Activated CD8-positive, alpha-beta memory T cell treated with anti-CD3 and anti-CD28 coated beads, Interleukin-2, amount 50 U/mL, for 4 hours (primary cell): ENCODE measurements around the gene C1S.
"Not testable (repeated sequence)": the region's sequence is repeated elsewhere in the genome, so short reads cannot be mapped to it uniquely, and the experiment has no call there.

Source experiments
- DNase-seq: peaks from one replicate; pipeline ENCODE4 v3.0.0-alpha.2; 2020

C1S gene

GRCh38 chr12:7107181-7107580 lies 46.7 kb downstream of the C1S start:
- not testable (repeated sequence) for DNase-seq

DNA sequence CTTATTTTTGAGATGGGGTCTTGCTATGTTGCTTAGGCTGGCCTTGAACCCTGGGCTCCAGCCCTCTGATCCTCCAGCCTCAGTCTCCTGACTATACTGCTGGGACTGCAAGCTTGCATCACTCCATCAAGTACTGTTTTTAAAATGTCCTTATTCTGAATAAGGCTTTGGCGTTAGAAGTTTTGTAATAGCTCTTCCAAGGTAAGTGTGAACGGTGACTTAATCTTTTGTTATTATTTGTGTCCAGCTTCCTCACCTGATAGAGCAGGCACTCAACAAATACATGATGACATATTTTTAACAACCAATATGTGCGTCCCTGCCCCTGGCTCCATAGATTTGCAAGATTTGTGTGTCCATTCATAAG lies 47.1 kb downstream of the C1S start:
- no peak for DNase-seq

- DNase-seq: peak; percentile 68
Observed at GRCh38 chr12:7108003-7108795, 47.7 kb downstream of the C1S start.

DNA sequence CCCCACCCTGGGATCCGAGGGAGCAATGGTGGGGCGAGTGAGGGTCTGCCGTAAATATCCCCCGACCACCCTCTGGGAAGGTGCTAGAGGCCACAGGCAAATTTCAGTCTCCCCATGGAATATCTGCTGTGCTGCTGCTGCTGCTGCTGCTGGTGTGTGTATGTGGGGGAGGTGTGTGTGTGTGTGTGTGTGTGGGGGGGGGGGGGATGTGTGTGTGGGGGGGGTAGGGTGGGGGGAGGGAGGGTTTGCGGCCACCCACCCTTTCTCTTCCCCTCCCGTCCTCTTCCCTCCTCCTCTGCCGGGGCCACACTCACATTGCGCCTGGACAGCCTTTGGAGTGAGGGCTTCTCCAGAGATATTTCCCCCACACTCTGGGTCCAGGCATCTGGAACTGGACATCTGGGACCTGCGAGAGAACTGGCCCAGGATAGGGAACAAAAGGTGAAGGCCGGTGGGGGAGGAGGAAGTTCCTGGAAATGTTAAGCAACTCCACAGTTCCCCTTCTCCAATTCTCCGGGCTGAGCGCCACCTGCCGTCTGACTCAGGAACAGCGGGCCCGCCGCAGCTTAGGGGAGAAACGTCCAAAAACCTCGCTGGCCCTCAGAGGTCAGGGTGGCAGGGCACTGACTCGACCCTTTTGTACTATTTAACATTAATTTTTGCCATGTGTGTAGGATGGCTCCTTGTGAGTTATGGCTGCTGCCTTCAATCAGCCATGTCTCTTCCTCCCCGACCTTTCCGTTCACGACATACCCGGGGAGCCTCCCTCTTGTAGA lies 48.5 kb downstream of the C1S start, which contains the start of gene C1RL:
Gene C1RL, minus strand, starts transcription at position 419 of the 776 bp plus-strand sequence. Its CDS starts 34 bp downstream, at position 385.
- peak; percentile 80 for DNase-seq

DNA sequence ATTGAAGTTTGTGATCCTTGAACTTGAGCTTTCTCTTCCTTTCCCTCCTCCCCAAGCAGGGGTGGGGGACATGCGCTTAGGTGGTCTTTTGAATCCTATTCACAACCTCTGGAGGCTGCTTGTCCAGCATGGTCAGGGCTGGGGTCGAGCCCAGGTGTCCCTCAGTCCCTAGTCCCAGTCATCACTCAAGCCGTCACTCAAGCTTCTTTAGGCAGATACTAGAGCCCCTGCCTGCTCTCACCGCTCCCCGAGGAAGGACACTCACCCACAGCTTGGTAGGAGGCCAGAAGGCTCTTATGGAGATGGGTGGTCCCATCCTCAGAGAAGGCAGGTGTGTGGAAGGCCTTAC lies 49.0 kb downstream of the C1S start:
- no peak for DNase-seq

GRCh38 chr12:7110661-7111060 lies 50.1 kb downstream of the C1S start:
- no peak for DNase-seq

DNA sequence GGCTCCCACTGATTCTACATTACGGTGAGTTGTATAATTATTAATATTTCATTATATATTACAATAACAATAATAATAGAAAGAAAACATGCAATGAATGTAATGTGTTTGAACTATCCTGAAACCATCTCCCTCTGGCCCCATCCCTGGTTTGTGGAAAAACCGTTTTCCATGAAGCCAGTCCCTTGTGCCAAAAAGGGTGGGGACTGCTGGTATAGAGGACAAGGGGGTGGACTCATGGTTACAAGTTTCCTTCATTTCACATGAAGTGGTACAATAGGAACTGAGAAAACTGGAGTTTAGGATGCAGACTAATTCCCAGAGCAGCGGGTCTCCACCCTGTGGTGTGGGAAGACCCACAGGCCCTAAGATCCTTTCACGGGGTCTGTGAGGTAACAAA lies 51.5 kb downstream of the C1S start:
- DNase-seq: no peak

DNA sequence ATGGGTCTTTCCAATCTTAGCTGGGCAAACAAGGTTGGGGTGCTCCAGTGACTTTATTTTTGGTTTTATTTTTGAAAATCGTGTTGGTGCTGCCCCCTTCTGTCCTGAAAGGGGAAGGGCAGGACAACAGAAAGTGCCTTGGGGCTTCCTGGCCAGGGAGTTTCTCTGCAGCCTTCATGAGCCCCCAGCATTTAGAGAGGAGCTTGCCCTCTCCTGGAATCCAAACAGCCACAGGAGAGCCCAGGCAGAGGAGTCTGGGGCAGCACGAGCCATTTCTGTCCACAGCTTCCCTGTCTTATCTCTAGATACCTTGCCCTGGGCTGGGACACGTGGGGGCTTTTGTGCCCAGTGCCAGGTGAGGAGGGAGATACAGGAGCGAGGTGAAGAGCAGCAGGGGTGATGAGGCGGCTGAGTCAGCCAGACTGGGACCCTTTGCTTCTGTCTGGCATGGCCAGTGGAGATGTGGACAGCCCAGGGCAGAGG lies 52.9 kb downstream of the C1S start:
- no peak for DNase-seq

DNA sequence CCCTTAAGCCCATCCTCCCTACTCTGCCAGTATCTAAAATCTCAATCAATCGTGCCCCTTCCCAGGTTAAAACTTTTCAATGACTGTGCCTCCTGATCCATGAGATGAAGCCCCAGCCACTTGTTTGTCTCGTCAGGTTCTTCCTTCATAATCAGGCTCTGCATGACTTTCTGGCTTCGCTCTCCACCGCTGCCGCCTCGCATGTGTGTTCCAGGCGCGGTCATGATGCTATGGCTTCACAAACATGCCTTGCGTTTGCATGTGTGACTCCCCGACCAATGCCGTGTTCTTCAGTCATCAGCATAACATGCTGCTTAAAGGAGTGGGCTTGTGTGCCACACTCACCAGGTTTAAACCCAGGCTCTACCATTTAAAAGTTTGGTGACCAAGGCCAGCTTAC lies 53.5 kb downstream of the C1S start:
- no peak for DNase-seq

DNA sequence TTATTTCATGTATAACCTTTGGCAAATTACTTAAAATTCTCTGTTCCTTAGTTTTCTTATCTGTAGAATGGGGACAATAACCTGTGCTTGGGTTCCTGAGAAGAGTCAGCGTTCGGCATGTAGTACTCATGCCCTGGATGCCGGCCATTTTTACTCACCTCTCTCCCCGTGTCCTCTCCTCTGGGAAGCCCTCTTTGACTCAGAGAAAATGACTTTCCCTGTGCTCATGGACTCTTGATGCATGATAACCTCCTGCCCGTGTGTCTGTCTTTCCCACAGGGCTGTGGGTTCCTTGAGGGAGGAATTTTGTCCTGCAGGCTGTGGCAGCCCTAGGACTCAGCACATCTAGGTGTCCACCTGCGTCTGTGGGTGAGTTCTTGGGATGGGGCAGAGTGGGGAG lies 54.3 kb downstream of the C1S start:
- DNase-seq: no peak

GRCh38 chr12:7116196-7116595 lies 55.7 kb downstream of the C1S start:
- no peak for DNase-seq

DNA sequence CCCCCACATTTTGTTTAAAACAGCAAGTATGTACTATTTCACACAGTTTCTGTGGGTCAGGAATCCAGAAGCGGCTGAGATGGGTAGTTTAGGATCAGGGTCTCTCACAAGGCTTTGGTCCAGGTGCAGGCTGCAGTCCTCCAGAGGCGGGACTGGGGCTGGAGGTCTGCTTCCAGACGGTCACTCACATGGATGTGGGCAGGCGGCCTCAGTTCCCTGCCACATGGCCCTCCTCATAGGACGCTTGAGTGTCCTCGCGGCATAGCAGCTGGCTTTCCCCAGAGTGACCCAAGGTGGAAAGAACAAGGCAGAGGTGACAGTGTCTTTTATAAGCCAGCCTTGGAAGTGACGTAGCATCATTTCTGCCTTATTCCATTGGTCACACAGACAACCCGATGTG lies 56.4 kb downstream of the C1S start:
- DNase-seq: no peak

GRCh38 chr12:7117670-7118069 lies 57.2 kb downstream of the C1S start:
- DNase-seq: no peak

DNA sequence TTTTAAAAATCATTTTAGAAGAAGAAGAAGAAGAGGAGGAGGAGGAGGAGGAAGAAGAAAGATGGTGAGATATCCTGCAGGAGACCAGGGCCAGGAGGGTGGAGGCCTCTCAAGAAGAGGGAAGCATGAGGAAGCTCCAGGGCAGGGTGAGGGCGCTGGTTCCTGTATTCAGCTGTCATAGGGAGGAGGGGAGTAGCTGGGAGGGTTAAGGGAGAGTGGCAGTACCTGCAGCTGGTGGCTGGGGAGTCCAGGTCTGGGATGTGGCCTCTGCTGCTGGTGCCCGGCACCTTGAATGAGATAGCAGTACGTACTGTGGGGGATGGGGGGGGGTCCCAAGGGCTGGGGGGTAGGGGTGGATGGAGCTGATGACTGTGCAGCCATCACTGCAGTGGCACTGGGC lies 58.4 kb downstream of the C1S start:
- no peak for DNase-seq

DNA sequence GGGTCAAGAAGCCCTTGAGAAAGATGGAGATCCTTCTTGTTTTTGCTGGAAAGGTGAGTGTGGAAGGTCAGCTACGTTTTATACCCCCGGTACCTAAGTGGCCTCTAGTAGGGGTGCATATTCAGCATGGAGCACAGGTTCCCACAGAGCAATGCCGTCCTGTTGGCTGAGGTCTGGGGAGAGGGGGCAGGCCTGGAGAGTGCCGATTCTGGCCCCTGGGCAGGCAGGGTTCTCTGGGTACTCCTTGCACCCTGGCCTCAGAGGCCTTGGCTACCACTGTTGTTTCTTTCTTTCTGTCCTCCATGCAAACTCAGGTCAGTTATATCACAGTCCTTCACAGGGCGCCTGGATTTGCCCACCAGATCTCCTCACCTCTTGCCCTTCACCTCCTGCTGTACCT lies 59.6 kb downstream of the C1S start:
- no peak for DNase-seq
